Mammary epithelial cell (primary cell): ENCODE measurements around the gene INMT.

ENCODE experiments used
- EZH2 ChIP-seq: IDR thresholded peaks from 2 replicates; pipeline ENCODE4 v1.6.1; 2012; ENCODE audit warnings: low read length, inconsistent platforms, borderline replicate concordance
- TF ChIP-seq, protein P1 (sequence below), 2 donors: IDR thresholded peaks in 1 of 2; conservative IDR thresholded peaks in 1 of 2; 2 replicates each; pipeline ENCODE4 v1.5.1; 2011 to 2012; ENCODE audit warnings: inconsistent platforms in 2 of 2, low read length in 2 of 2, mild to moderate bottlenecking in 2 of 2, control low read depth in 1 of 2, low read depth in 1 of 2; ENCODE audit not compliant: insufficient read depth in 1 of 2; ENCODE audit errors: extremely low read depth in 1 of 2

DNA sequence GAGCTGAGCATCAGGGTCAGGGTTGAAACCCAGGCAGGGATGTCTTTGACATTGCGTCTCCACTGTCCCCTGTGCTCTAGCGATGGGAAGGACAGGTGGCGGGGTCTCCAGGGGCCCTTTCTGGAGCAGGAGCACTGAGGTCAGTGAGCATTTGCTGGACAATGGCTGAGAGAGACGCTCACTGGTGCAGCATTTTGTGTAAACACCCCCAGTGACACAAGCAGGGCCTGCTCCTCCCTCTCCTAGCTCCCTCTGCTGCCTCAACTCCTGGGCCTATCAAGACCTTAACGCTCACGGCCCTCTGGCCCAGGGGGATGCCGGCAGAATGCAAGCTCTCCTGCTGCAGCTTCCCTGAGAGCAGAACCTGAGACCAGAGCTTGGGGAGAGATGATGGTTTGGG lies 17.4 kb upstream of the INMT start:
- TF ChIP-seq, protein P1, sequence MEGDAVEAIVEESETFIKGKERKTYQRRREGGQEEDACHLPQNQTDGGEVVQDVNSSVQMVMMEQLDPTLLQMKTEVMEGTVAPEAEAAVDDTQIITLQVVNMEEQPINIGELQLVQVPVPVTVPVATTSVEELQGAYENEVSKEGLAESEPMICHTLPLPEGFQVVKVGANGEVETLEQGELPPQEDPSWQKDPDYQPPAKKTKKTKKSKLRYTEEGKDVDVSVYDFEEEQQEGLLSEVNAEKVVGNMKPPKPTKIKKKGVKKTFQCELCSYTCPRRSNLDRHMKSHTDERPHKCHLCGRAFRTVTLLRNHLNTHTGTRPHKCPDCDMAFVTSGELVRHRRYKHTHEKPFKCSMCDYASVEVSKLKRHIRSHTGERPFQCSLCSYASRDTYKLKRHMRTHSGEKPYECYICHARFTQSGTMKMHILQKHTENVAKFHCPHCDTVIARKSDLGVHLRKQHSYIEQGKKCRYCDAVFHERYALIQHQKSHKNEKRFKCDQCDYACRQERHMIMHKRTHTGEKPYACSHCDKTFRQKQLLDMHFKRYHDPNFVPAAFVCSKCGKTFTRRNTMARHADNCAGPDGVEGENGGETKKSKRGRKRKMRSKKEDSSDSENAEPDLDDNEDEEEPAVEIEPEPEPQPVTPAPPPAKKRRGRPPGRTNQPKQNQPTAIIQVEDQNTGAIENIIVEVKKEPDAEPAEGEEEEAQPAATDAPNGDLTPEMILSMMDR (conservative IDR thresholded peaks at IDR 0.05 in 1 of 2, IDR thresholded peaks at IDR 0.05 in 1 of 2; ENCODE audit: extremely low read depth in 1 of 2, insufficient read depth in 1 of 2, low read depth in 1 of 2, low read length in 2 of 2): no peak
- TF ChIP-seq EZH2: no peak
